HepG2 (cell line): ENCODE data around the gene HELZ. TPM values are rescaled to one million over a fixed set of nuclear protein-coding genes. Genes with fewer than 3 reads are reported as not detected.
A peak's percentile ranks its signal among the peaks of the same experiment; 100 is the strongest.

Source experiments
- ELF1 ChIP-seq: sonication (generic); formaldehyde crosslinking; IDR thresholded peaks from 2 replicates; pipeline ENCODE4 v1.4.0; 2020; ENCODE audit warnings: missing genetic modification reagents
- ELK4 ChIP-seq: sonication (generic); formaldehyde crosslinking; IDR thresholded peaks from 2 replicates; pipeline ENCODE4 v1.9.0; 2021; ENCODE audit warnings: missing genetic modification reagents, borderline replicate concordance
- MAFK ChIP-seq, 2 experiments: IDR thresholded peaks in 1 of 2; conservative IDR thresholded peaks in 1 of 2; 2 replicates each; pipeline ENCODE4 v1.6.1; 2011; ENCODE audit warnings: improper control_type of control experiment in 2 of 2, low read length in 2 of 2
- MED8 ChIP-seq: sonication (generic); formaldehyde crosslinking; IDR thresholded peaks from 2 replicates; pipeline ENCODE4 v1.8.1; 2023; ENCODE audit warnings: mild to moderate bottlenecking, missing genetic modification reagents; ENCODE audit not compliant: insufficient replicate concordance
- NFE2 ChIP-seq: sonication (generic); formaldehyde crosslinking; IDR thresholded peaks from 2 replicates; pipeline ENCODE4 v1.4.0; 2020; ENCODE audit warnings: missing genetic modification reagents
- PHF5A ChIP-seq: IDR thresholded peaks from one replicate; pipeline ENCODE4 v1.6.1; 2018; ENCODE audit warnings: low read depth, missing genetic modification reagents; ENCODE audit not compliant: unreplicated experiment
- RXRB ChIP-seq: IDR thresholded peaks from 2 replicates; pipeline ENCODE4 v1.6.1; 2016; ENCODE audit warnings: borderline replicate concordance, missing genetic modification reagents, missing compliant biosample characterization
- TBX3 ChIP-seq: fragments of 450-650 bp; IDR thresholded peaks from 2 replicates; pipeline ENCODE4 v1.6.1; 2017; ENCODE audit warnings: antibody characterized with exemption, mild to moderate bottlenecking, inconsistent platforms, borderline replicate concordance
- TOE1 ChIP-seq: sonication (generic); formaldehyde crosslinking; IDR thresholded peaks from 2 replicates; pipeline ENCODE4 v1.4.0; 2020; ENCODE audit warnings: mild to moderate bottlenecking, missing genetic modification reagents
- ZNF138 ChIP-seq: sonication (generic); formaldehyde crosslinking; IDR thresholded peaks from 2 replicates; pipeline ENCODE4 v1.5.0; 2020; ENCODE audit warnings: mild to moderate bottlenecking, low read depth, missing genetic modification reagents
- ZNF296 ChIP-seq: sonication (generic); formaldehyde crosslinking; conservative IDR thresholded peaks from 2 replicates; pipeline ENCODE4 v1.5.0; 2020; ENCODE audit warnings: mild to moderate bottlenecking, missing genetic modification reagents
- ZNF44 ChIP-seq: sonication (generic); formaldehyde crosslinking; IDR thresholded peaks from 2 replicates; pipeline ENCODE4 v1.5.1; 2020; ENCODE audit warnings: mild to moderate bottlenecking, missing genetic modification reagents
- ZNF619 ChIP-seq: sonication (generic); formaldehyde crosslinking; IDR thresholded peaks from 2 replicates; pipeline ENCODE4 v1.4.0; 2020; ENCODE audit warnings: mild to moderate bottlenecking, missing genetic modification reagents
- ZNF878 ChIP-seq: sonication (generic); formaldehyde crosslinking; IDR thresholded peaks from 2 replicates; pipeline ENCODE4 v1.8.1; 2023; ENCODE audit warnings: mild to moderate bottlenecking, missing genetic modification reagents, moderate library complexity
- polyA plus RNA-seq, 8 experiments: library from polyadenylated mRNA; depleted of rRNA in 3 of 8; stranded (reverse) in 7 of 8; unstranded in 1 of 8; fragments of >200 nt; fragmentation: Illumina TruSeq in 4 of 8; extraction: Trizol in 4 of 8; gene quantifications; 2 replicates each; pipeline versions ENCODE4 v1.2.1 to v1.2.3, GENCODE V29; 2011 to 2016; ENCODE audit warnings: low read depth in 4 of 8, missing spikeins in 1 of 8, mixed read lengths in 1 of 8; ENCODE audit not compliant: insufficient read depth in 1 of 8
- total RNA-seq, 5 experiments: library from RNA; depleted of rRNA; stranded (reverse); fragments of >200 nt; fragmentation: Illumina TruSeq; extraction: Trizol; gene quantifications; 2 replicates each; pipeline ENCODE4 v1.2.3, GENCODE V29; 2016; ENCODE audit warnings: low read depth in 1 of 5
- TF ChIP-seq, protein P1 (sequence below): sonication (generic); formaldehyde crosslinking; IDR thresholded peaks from 2 replicates; pipeline ENCODE4 v1.5.0; 2020; ENCODE audit warnings: mild to moderate bottlenecking, missing genetic modification reagents
- TF ChIP-seq, protein P2 (sequence below): sonication (generic); formaldehyde crosslinking; IDR thresholded peaks from 2 replicates; pipeline ENCODE4 v1.4.0; 2020; ENCODE audit warnings: missing genetic modification reagents
- TF ChIP-seq, protein P3 (sequence below): sonication (generic); formaldehyde crosslinking; IDR thresholded peaks from 2 replicates; pipeline ENCODE4 v1.4.0; 2020; ENCODE audit warnings: missing genetic modification reagents
- TF ChIP-seq, protein P4 (sequence below): sonication (generic); formaldehyde crosslinking; IDR thresholded peaks from 2 replicates; pipeline ENCODE4 v1.4.0; 2020; ENCODE audit warnings: missing genetic modification reagents

Gene HELZ
- total and polyA plus RNA-seq, 2 of the 13 experiments (the other 11 are each of a cell fraction or from before 2014, with no cell fraction given): 35.3 to 52.4 TPM

- TF ChIP-seq TBX3 (no peak), MAFK (conservative IDR thresholded peaks at IDR 0.05 in 1 of 2, IDR thresholded peaks at IDR 0.05 in 1 of 2; ENCODE audit: low read length in 2 of 2) (no peak), ZNF878 (CRISPR knock-in tag) (no peak), ZNF619 (CRISPR knock-in tag) (no peak), ELK4 (CRISPR knock-in tag) (no peak), RXRB (0 out of 2 replicates have a peak, but pooled peaks have one; percentile 8), ZNF44 (CRISPR knock-in tag) (no peak), TOE1 (CRISPR knock-in tag) (no peak), PHF5A (CRISPR knock-in tag) (no peak), ZNF138 (CRISPR knock-in tag) (no peak), MED8 (no peak), ZNF296 (CRISPR knock-in tag) (no peak), ELF1 (CRISPR knock-in tag) (peak; percentile 57; the same call in 1 of the 2 replicates), NFE2 (CRISPR knock-in tag) (no peak)
- TF ChIP-seq, protein P1, sequence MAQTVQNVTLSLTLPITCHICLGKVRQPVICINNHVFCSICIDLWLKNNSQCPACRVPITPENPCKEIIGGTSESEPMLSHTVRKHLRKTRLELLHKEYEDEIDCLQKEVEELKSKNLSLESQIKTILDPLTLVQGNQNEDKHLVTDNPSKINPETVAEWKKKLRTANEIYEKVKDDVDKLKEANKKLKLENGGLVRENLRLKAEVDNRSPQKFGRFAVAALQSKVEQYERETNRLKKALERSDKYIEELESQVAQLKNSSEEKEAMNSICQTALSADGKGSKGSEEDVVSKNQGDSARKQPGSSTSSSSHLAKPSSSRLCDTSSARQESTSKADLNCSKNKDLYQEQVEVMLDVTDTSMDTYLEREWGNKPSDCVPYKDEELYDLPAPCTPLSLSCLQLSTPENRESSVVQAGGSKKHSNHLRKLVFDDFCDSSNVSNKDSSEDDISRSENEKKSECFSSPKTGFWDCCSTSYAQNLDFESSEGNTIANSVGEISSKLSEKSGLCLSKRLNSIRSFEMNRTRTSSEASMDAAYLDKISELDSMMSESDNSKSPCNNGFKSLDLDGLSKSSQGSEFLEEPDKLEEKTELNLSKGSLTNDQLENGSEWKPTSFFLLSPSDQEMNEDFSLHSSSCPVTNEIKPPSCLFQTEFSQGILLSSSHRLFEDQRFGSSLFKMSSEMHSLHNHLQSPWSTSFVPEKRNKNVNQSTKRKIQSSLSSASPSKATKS (CRISPR knock-in tag): no peak
- TF ChIP-seq, protein P2, sequence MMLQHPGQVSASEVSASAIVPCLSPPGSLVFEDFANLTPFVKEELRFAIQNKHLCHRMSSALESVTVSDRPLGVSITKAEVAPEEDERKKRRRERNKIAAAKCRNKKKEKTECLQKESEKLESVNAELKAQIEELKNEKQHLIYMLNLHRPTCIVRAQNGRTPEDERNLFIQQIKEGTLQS: no peak
- TF ChIP-seq, protein P3, sequence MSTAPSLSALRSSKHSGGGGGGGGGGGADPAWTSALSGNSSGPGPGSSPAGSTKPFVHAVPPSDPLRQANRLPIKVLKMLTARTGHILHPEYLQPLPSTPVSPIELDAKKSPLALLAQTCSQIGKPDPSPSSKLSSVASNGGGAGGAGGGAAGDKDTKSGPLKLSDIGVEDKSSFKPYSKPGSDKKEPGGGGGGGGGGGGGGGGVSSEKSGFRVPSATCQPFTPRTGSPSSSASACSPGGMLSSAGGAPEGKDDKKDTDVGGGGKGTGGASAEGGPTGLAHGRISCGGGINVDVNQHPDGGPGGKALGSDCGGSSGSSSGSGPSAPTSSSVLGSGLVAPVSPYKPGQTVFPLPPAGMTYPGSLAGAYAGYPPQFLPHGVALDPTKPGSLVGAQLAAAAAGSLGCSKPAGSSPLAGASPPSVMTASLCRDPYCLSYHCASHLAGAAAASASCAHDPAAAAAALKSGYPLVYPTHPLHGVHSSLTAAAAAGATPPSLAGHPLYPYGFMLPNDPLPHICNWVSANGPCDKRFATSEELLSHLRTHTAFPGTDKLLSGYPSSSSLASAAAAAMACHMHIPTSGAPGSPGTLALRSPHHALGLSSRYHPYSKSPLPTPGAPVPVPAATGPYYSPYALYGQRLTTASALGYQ (CRISPR knock-in tag): no peak
- TF ChIP-seq, protein P4, sequence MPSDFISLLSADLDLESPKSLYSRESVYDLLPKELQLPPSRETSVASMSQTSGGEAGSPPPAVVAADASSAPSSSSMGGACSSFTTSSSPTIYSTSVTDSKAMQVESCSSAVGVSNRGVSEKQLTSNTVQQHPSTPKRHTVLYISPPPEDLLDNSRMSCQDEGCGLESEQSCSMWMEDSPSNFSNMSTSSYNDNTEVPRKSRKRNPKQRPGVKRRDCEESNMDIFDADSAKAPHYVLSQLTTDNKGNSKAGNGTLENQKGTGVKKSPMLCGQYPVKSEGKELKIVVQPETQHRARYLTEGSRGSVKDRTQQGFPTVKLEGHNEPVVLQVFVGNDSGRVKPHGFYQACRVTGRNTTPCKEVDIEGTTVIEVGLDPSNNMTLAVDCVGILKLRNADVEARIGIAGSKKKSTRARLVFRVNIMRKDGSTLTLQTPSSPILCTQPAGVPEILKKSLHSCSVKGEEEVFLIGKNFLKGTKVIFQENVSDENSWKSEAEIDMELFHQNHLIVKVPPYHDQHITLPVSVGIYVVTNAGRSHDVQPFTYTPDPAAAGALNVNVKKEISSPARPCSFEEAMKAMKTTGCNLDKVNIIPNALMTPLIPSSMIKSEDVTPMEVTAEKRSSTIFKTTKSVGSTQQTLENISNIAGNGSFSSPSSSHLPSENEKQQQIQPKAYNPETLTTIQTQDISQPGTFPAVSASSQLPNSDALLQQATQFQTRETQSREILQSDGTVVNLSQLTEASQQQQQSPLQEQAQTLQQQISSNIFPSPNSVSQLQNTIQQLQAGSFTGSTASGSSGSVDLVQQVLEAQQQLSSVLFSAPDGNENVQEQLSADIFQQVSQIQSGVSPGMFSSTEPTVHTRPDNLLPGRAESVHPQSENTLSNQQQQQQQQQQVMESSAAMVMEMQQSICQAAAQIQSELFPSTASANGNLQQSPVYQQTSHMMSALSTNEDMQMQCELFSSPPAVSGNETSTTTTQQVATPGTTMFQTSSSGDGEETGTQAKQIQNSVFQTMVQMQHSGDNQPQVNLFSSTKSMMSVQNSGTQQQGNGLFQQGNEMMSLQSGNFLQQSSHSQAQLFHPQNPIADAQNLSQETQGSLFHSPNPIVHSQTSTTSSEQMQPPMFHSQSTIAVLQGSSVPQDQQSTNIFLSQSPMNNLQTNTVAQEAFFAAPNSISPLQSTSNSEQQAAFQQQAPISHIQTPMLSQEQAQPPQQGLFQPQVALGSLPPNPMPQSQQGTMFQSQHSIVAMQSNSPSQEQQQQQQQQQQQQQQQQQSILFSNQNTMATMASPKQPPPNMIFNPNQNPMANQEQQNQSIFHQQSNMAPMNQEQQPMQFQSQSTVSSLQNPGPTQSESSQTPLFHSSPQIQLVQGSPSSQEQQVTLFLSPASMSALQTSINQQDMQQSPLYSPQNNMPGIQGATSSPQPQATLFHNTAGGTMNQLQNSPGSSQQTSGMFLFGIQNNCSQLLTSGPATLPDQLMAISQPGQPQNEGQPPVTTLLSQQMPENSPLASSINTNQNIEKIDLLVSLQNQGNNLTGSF: no peak
Measured at GRCh38 chr17:67293251-67294203, 48.5 kb upstream of the HELZ start (continued).
